Hepatocyte (in vitro differentiated cells): ENCODE results near the gene HERC4. TPM values are rescaled to one million over a fixed set of nuclear protein-coding genes. Genes with fewer than 3 reads are reported as not detected.

Experiments
- DNase-seq: peaks from one replicate; pipeline ENCODE4 v3.0.0-alpha.2; 2016; ENCODE audit warnings: low spot score
- H2AFZ ChIP-seq: fragments of 200-600 bp; sonication (generic); 2 replicates; pipeline ENCODE4 v1.6.0; 2016; ENCODE audit warnings: antibody characterized with exemption, mild to moderate bottlenecking
- H3K27ac ChIP-seq: fragments of 200-600 bp; sonication (generic); 2 replicates; pipeline ENCODE4 v1.5.1; 2016; ENCODE audit warnings: mild to moderate bottlenecking
- H3K27me3 ChIP-seq: fragments of 200-600 bp; sonication (generic); 2 replicates; pipeline ENCODE4 v1.6.1; 2016
- H3K36me3 ChIP-seq: fragments of 200-600 bp; sonication (generic); replicated peaks from 2 replicates; pipeline ENCODE4 v1.5.1; 2016; ENCODE audit warnings: low read depth; ENCODE audit not compliant: insufficient read depth
- H3K4me1 ChIP-seq: fragments of 200-600 bp; sonication (generic); 2 replicates; pipeline ENCODE4 v1.5.1; 2016; ENCODE audit warnings: mild to moderate bottlenecking, moderate library complexity; ENCODE audit not compliant: insufficient read depth
- H3K4me2 ChIP-seq: fragments of 200-600 bp; sonication (generic); 2 replicates; pipeline ENCODE4 v1.6.0; 2016
- H3K4me3 ChIP-seq: fragments of 200-600 bp; sonication (generic); 2 replicates; pipeline ENCODE4 v1.5.1; 2016; ENCODE audit warnings: mild to moderate bottlenecking
- H3K79me2 ChIP-seq: fragments of 200-600 bp; sonication (generic); 2 replicates; pipeline ENCODE4 v1.6.0; 2017; ENCODE audit warnings: mild to moderate bottlenecking
- H3K9me2 ChIP-seq: fragments of 200-600 bp; sonication (generic); replicated peaks from 2 replicates; pipeline ENCODE4 v1.6.0; 2017; ENCODE audit warnings: mild to moderate bottlenecking; ENCODE audit not compliant: insufficient read depth
- H3K9me3 ChIP-seq: fragments of 200-600 bp; sonication (generic); 2 replicates; pipeline ENCODE4 v1.5.1; 2016; ENCODE audit warnings: low read depth, mild to moderate bottlenecking
- H4K20me1 ChIP-seq: fragments of 200-600 bp; sonication (generic); 2 replicates; pipeline ENCODE4 v1.6.0; 2016; ENCODE audit warnings: mild to moderate bottlenecking; ENCODE audit not compliant: insufficient read depth, poor library complexity, severe bottlenecking
- CTCF ChIP-seq: fragments of 200-600 bp; sonication (generic); IDR thresholded peaks from 2 replicates; pipeline ENCODE4 v1.5.1; 2016; ENCODE audit warnings: antibody characterized with exemption, mild to moderate bottlenecking; ENCODE audit not compliant: poor library complexity
- EZH2 ChIP-seq: fragments of 200-600 bp; sonication (generic); IDR thresholded peaks from 2 replicates; pipeline ENCODE4 v1.6.1; 2016; ENCODE audit warnings: antibody characterized with exemption, mild to moderate bottlenecking, borderline replicate concordance
- EZH2phosphoT487 ChIP-seq: fragments of 200-600 bp; sonication (generic); IDR thresholded peaks from one replicate; pipeline ENCODE4 v1.6.1; 2018; ENCODE audit warnings: antibody characterized with exemption, mild to moderate bottlenecking, low read depth, moderate library complexity; ENCODE audit not compliant: unreplicated experiment, severe bottlenecking
- WGBS: methylation state at CpG from one replicate; pipeline ENCODE4 v1.1.6; 2016; ENCODE audit warnings: low lambda C conversion rate; ENCODE audit errors: missing lambda C conversion rate; 5-methylcytosine and 5-hydroxymethylcytosine counted together
- polyA plus RNA-seq: library from polyadenylated mRNA; unstranded; fragments of >200 nt; fragmentation: Nextera tagmentation; extraction: Ambion mirVana; gene quantifications from 2 replicates; pipeline ENCODE4 v1.2.1, GENCODE V29; 2016
- total RNA-seq: library from RNA; depleted of rRNA; stranded (reverse); fragments of >200 nt; gene quantifications from 2 replicates; pipeline ENCODE4 v1.2.3, GENCODE V29; 2014

The HERC4 gene
- total and polyA plus RNA-seq, 2 experiments from 2014 or later = 23.3 to 54.0 TPM

GRCh38 chr10:67884842-67885670 is 190.0 kb downstream of the HERC4 start:
- Histone ChIP-seq H4K20me1 (peaks cover 29% of the 10 kb centered on the region), H3K4me1 (no peaks in the 10 kb centered on the region), H3K9me3 (no peaks in the 10 kb centered on the region), H2AFZ (peak overlapping the region; percentile 61), H3K9me2 (no peaks in the 10 kb centered on the region), H3K4me3 (peak overlapping the region; percentile 95), H3K27ac (peak overlapping the region; percentile 93), H3K27me3 (no peaks in the 10 kb centered on the region), H3K36me3 (no peaks in the 10 kb centered on the region), H3K79me2 (peaks cover 48% of the 10 kb centered on the region), H3K4me2 (peak overlapping the region; percentile 90)
- under 1% methylated on average over 30 of the region's 73 CpGs for WGBS
- TF ChIP-seq EZH2 (no peak), CTCF (no peak), EZH2phosphoT487 (no peak)
- DNase-seq = peak; percentile 87

- no peaks in the 10 kb centered on the region for H3K36me3 ChIP-seq
- H2AFZ ChIP-seq = peak within 1 kb of the TSS; percentile 87
- TF ChIP-seq EZH2phosphoT487 (no peak), EZH2 (no peak), CTCF (no peak)
- H3K27ac ChIP-seq = peak within 1 kb of the TSS; percentile 93
- under 1% methylated on average over 43 of the region's 62 CpGs for WGBS
- H3K79me2 ChIP-seq = peaks cover 41% of the 10 kb centered on the region
- peak; percentile 99 for DNase-seq
- no peaks in the 10 kb centered on the region for H3K4me1 ChIP-seq
- H3K4me2 ChIP-seq = peak within 1 kb of the TSS; percentile 90
- H3K9me2 ChIP-seq = no peaks in the 10 kb centered on the region
- no peaks in the 10 kb centered on the region for H3K9me3 ChIP-seq
- H3K27me3 ChIP-seq = no peaks in the 10 kb centered on the region
- peak within 1 kb of the TSS; percentile 95 for H3K4me3 ChIP-seq
- H4K20me1 ChIP-seq = peaks cover 29% of the 10 kb centered on the region
Observed at GRCh38 chr10:67884313-67884841, 190.7 kb downstream of the HERC4 start, which contains the start of gene SIRT1. TSS of gene SIRT1 (plus strand) at chr10:67884656. CDS start at chr10:67884722, 66 bp downstream.

- peak overlapping the region; percentile 76 for H3K4me2 ChIP-seq
Observed at GRCh38 chr10:67883710-67884312, 191.3 kb downstream of the HERC4 start.

More at GRCh38 chr10:67883710-67884312, 191.3 kb downstream of the HERC4 start:
- Histone ChIP-seq H3K36me3 (no peaks in the 10 kb centered on the region), H3K9me3 (no peaks in the 10 kb centered on the region), H3K27ac (peak overlapping the region; percentile 93), H3K4me3 (peak overlapping the region; percentile 6), H3K9me2 (no peaks in the 10 kb centered on the region), H3K27me3 (no peaks in the 10 kb centered on the region), H3K79me2 (peaks cover 35% of the 10 kb centered on the region), H2AFZ (peak overlapping the region; percentile 87), H3K4me1 (no peaks in the 10 kb centered on the region), H4K20me1 (peaks cover 27% of the 10 kb centered on the region)
- TF ChIP-seq CTCF (no peak), EZH2 (no peak), EZH2phosphoT487 (no peak)
- no peak for DNase-seq
- WGBS = 33% methylated on average over 13 of the region's 13 CpGs
